GM18858 (cell line): Measurements from ENCODE around the gene TNFRSF9.
"Not testable (repeated sequence)": the region's sequence is repeated elsewhere in the genome, so short reads cannot be mapped to it uniquely, and the experiment has no call there.

Experiments
- ATAC-seq: cut with Tn5 transposase; IDR thresholded peaks from one replicate; pipeline ENCODE4 v1.9.1; 2021; ENCODE audit not compliant: unreplicated experiment

The TNFRSF9 gene

GRCh38 chr1:7921796-7922195 lies 18.8 kb downstream of the TNFRSF9 start:
- no peak for ATAC-seq

- ATAC-seq, result no peak
Measured at GRCh38 chr1:7919880-7920279, 20.8 kb downstream of the TNFRSF9 start.

- not testable (repeated sequence) for ATAC-seq
Measured at GRCh38 chr1:7917971-7918370, 22.7 kb downstream of the TNFRSF9 start.

- ATAC-seq, result no peak
Measured at GRCh38 chr1:7916501-7916830, 24.2 kb downstream of the TNFRSF9 start.

GRCh38 chr1:7915826-7916500 lies 24.7 kb downstream of the TNFRSF9 start:
- ATAC-seq, result no peak

DNA sequence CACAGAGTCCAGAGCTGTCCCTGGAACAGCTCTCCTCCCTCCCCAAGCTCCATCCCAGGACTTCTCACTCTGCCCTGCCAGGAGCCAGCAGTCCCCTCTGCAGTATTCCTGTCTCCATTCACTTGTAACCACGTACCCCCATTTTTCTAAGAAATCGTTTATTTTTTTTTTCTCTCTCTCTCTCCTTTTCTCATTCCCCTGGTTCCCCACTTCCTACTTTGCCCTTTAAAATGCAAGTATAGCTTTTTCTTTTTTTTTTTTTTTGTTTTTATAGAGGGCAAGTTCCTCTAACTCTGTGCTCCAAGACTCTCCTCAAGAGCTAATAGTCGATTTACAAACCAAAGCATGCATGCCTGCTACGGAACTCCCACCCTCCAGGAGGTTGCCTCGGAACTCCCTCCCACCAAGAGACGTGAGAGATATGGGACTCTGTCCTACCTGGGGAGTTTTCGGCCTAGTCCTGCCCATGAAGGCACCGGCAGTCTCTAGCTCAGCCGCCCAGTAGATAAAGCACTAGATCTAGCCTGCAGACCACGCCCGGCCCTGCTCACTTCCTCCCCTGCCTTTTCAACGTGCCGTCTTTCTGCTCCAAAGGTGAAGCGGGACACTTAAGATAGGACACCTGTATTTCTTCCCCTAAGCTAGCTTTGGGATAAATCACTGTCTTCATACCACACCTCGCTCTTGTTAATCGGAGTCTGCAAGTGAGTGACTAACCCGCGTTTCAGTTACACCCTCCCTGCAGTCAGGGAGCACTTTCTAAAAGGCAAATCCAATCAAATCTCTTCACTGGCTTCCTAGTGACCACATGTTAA lies 27.7 kb downstream of the TNFRSF9 start:
- no peak for ATAC-seq

DNA sequence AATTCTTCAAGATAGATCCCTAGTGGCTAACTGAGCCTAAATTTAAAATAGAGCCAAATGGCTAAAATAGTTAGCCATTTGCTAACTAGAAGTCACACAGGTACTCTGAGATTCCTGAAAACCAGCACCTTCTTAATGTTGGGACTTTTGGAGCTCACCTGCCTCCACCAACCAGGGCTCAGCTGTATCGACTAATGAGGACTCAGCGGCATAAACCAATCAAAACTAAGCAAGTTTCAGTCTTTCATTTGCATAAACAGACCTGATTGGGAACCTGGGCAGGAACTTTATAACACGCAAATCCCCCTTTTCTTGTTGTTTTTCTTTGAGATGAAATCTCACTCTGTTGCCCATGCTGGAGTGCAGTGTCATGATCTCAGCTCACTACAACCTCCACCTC lies 28.5 kb downstream of the TNFRSF9 start:
- ATAC-seq, result no peak

- no peak for ATAC-seq
Measured at GRCh38 chr1:7905262-7905661, 35.4 kb downstream of the TNFRSF9 start.

- no peak for ATAC-seq
Measured at GRCh38 chr1:7902478-7903085, 38.1 kb downstream of the TNFRSF9 start.

DNA sequence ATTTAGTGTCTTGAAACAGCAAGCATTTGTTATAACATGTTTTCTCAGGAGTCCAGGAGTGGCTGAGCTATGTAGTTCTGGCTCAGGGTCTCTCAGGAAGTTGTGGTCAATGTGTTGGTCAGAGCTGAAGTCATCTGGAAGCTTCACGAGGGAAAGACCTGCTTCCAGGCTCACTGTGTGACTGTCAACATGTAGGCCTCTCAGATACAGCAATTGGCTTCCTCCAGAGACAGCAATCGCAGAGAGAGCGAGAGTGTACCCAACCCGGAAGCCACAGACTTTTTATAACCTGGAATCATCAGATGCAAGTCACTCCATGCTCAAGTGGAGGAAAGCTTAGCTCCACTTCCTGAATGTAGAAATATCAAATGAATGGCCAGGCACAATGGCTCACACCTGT lies 40.9 kb downstream of the TNFRSF9 start:
- no peak for ATAC-seq

DNA sequence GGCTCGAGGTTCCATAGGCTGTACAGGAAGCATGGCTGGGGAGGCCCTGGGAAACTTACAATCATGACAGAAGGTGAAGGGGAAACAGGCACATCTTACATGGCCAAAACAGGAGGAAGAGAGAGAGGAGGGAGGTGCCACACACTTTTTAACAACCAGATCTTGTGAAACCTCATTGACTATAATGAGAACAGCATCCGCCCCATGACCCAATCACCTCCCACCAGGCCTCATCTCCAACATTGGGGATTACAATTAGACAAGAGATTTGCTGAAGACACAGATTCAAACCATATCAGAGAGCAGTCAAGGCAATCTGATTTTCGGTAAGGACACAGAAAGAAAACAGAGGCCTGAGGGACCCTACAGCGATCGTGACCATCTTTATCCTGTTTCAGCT lies 41.7 kb downstream of the TNFRSF9 start:
- no peak for ATAC-seq

DNA sequence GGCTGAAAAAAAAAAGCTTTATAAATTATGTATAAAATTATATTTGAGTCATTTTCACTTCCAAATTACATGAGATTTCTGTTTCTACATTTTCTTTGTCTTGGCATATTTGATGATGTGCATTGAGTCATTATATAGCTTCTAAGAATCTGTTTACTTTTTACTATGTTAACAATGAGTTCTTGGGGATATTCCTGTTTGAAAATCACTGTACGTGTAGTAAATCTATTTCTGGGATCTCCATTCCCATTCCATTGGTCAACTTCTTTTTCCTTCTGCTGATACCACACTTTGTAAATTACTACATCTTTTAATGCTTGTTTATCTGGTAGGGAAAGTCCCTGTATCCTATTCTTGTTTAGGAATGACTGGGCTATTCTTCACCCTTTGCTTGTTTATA lies 43.6 kb downstream of the TNFRSF9 start:
- no peak for ATAC-seq

DNA sequence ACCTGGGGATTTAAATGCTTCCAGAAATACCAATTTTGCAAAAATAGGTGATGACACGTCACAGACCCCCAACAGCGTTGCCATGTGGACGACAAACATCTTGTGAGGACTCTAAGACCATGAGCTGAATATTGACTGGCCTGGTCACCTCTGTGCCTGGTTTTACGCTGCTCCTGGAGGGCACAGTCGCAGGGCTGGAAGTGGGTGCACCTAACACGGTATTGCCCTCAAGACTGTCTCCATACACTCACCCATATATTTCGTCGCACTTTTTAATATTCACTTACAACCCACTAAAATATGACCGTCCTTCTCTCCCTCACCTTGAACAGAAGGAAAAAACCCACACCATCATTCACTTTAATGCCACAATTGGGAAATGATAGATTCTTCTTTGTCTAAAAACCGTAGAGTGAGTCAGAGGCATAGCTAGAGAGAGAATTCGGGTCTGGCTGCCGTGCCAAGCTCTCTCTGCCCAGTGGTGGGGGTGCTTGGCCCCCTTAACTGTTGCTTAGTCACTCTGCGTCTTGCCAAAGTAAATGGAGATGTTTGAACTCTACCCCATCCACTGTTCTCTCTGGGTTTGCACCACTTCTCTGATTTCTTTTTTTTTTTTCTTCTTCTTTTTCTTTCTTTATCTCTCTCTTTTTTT lies 47.0 kb downstream of the TNFRSF9 start:
- no peak for ATAC-seq

DNA sequence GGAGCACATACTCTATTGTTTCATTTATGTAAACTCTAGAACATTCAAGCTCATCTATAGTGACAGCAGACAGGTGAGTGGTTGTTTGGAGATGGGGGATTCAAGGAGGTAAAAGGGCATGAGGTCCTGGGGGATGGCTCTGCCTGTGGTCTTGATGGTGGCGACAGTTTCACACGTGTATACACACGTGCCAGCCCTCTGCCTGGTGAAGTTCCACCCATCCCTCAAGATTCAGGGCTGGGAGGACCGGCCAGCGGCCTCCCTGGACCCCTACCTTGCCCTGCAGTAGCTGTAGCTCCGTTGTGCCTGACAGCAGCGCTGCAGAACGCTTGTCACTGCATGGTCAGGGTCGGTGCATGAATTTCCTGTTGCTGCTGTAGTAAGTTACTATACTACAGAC lies 48.8 kb downstream of the TNFRSF9 start:
- ATAC-seq, result no peak

- ATAC-seq, result no peak
Measured at GRCh38 chr1:7890853-7891252, 49.8 kb downstream of the TNFRSF9 start.

DNA sequence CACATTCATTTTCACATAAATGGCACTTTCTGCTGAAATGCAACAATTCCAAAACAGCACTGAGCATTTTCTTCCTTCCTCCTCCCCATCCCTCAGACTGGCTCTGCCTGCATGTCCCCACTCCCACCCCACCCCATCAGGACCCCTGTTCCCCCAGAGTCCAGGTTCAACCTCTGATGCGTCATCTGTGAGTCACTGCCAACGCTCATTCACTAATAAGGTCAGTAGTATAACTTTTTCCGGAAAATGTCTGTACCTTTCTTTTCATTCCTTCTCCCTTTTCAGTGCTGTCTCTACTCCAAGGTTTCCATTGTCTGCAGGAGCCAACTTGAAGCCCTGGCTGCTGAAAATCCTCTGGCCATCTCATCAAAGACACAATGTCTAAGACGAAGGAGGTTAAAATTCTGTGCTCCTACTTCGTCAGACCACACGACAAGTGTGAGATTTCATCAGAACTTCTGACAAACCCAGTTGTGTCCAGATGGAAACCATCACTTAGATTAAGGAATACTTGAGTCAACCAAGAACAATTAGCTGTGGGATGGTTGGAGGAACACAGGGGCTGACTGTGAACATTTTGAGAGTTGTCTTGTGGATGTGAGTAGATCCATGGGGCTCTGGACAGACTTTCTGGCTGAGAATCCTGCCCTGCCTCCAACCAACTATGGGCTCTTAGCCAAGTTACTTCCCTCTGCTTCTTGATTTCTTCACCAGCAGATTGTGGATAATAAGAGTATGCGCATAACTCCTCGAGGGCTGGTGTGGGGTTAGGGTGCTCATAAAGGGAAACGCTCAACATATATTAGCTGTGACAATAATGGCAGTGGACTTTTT lies 52.2 kb downstream of the TNFRSF9 start:
- ATAC-seq, result no peak

GRCh38 chr1:7886405-7886745 lies 54.3 kb downstream of the TNFRSF9 start:
- no peak for ATAC-seq

GRCh38 chr1:7885513-7886404 lies 54.9 kb downstream of the TNFRSF9 start:
- no peak for ATAC-seq

GRCh38 chr1:7884757-7885156 lies 55.9 kb downstream of the TNFRSF9 start:
- no peak for ATAC-seq

GRCh38 chr1:7879228-7879627 lies 61.4 kb downstream of the TNFRSF9 start:
- ATAC-seq, result no peak
